Jurkat, Clone E6-1 (cell line): ENCODE measurements around the gene GIMAP5.
"Not testable (repeated sequence)": the region's sequence is repeated elsewhere in the genome, so short reads cannot be mapped to it uniquely, and the experiment has no call there.

Source experiments
- DNase-seq: peaks from one replicate; pipeline ENCODE4 v3.0.0-alpha.2; 2011; ENCODE audit warnings: low read depth, low spot score
- H3K4me3 ChIP-seq: 2 replicates; pipeline ENCODE4 v1.5.1; 2011; ENCODE audit warnings: mild to moderate bottlenecking, low read length, control low read depth, moderate library complexity

The GIMAP5 gene

DNA sequence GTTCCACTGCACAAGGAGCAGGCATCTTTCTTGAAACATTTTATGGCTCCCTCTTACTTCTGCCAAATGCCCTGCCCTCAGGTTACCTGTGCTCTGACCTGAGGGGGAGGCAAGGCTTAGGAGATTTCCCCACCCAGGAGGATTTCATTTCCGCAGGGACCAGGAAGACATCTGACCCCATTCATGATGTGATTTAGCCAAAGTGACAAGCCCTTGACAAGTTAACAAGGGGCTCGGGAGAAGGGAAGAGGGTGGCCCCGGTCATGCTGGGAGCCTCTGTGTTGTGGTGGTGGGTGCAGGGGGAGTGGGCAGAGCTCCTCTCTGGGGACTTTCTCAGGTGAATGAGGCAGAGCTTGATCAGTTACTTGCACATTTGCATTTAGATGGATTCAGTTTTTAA is 18.9 kb downstream of the GIMAP5 start:
- no peak overlapping the region for H3K4me3 ChIP-seq
- DNase-seq: no peak

DNA sequence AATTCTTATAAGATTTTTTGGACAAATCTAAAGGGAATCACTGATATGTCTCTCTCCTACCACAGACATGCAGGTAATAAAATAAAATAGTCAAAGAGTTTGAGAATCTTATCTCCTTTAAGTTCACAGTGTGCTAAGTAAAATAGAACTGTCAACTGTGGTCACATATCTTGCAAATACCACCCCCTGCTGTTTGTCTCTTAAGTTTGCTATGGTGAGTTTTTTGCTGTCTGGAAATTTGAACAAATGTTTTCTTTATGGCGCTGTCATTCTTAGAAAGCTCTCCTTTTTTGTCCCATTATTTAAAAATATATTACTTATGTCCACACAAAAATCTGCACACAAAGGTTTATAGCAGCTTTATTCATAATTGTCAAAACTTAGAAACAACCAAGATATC is 19.6 kb downstream of the GIMAP5 start:
- no peak overlapping the region for H3K4me3 ChIP-seq
- peak; percentile 79 for DNase-seq

- H3K4me3 ChIP-seq: no peak overlapping the region
- no peak for DNase-seq
Measured at GRCh38 chr7:150759479-150759878, 22.3 kb downstream of the GIMAP5 start.

DNA sequence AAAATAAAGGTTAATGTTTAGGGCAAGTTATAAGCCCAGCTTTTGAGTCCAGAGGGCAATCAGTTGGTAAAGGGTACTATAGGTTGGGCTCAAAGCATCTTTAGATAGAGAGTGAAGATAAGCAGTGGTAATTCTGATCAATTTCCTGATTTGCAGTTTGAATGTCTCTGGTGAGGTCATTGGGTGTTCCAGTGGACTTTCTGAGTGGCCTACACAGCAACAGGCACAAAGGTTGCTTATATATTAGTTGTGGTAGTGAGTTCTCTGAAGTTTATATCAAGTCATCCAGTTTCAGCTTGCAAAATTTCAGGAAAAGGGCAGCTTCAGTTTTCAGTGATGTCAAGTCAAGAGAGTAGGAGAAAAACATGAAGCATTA is 29.1 kb downstream of the GIMAP5 start:
- DNase-seq: no peak

DNA sequence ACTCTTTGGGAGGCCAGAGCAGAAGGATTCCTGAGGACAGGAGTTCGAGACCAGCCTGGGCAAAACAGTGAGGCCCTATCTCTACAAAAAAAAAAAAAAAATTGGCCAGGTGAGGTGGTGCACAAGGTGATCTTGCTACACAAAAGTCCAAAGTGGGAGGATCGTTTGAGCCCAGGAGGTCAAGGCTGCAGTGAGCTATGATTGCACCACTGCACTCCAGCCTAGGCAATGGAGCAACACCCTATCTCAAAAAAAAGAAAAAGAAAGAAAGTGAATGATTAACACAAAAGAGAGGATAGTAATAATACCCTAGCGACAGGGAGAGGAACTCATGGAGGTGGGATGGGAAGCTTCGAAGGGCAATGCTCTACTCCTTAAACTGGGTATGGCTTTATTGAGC is 32.5 kb downstream of the GIMAP5 start:
- no peak for DNase-seq

More for the DNA sequence above, 29.1 kb downstream of the GIMAP5 start:
- H3K4me3 ChIP-seq: no peak overlapping the region

DNA sequence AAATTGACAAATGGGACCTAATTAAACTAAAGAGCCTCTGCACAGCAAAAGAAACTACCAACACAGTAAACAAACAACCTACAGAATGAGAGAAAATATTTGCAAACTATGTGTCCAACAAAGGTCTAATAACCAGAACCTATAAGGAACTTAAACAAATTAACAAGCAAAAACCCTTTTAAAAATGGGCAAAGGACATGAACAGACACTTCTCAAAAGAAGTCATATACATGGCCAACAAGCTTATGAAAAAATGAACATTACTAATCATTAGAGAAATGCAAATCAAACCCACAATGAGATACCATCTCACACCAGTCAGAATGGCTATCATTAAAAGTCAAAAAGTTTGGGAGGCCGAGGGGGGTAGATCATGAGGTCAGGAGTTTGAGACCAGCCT is 36.9 kb downstream of the GIMAP5 start:
- not testable (repeated sequence) for H3K4me3 ChIP-seq, DNase-seq

More for the DNA sequence above, 32.5 kb downstream of the GIMAP5 start:
- no peak overlapping the region for H3K4me3 ChIP-seq

- H3K4me3 ChIP-seq: no peak overlapping the region
- peak; percentile 12 for DNase-seq
Measured at GRCh38 chr7:150778014-150778737, 41.0 kb downstream of the GIMAP5 start.

- peak; percentile 58 for DNase-seq
- H3K4me3 ChIP-seq: no peak overlapping the region
Measured at GRCh38 chr7:150778738-150779301, 41.6 kb downstream of the GIMAP5 start.

GRCh38 chr7:150780292-150780691 is 43.1 kb downstream of the GIMAP5 start:
- no peak for DNase-seq
- no peak overlapping the region for H3K4me3 ChIP-seq

GRCh38 chr7:150781103-150781502 is 43.9 kb downstream of the GIMAP5 start:
- no peak overlapping the region for H3K4me3 ChIP-seq
- DNase-seq: no peak

DNA sequence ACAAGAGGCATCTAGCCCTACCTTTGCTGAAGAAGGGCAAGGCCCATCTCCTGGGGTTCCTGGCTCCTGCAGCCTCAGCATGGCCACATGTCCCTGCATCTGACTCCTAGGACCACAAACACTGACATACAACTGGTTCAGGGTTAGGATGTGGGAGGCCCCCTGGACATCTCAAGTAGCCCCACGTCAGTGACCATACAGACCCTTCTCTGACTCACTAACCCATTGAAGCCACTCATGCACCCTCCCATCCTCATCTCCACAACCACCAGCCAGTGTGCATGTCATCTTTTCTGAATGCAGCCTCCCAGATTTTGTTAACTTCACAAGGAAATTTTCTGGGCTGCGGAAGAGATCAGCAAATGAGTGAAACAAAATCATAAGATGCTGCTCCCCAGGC is 44.7 kb downstream of the GIMAP5 start:
- DNase-seq: no peak
- no peak overlapping the region for H3K4me3 ChIP-seq

- no peak for DNase-seq
- H3K4me3 ChIP-seq: no peak overlapping the region
Measured at GRCh38 chr7:150784120-150784736, 47.0 kb downstream of the GIMAP5 start.

- DNase-seq: no peak
- H3K4me3 ChIP-seq: no peak overlapping the region
Measured at GRCh38 chr7:150784954-150785353, 47.7 kb downstream of the GIMAP5 start.

DNA sequence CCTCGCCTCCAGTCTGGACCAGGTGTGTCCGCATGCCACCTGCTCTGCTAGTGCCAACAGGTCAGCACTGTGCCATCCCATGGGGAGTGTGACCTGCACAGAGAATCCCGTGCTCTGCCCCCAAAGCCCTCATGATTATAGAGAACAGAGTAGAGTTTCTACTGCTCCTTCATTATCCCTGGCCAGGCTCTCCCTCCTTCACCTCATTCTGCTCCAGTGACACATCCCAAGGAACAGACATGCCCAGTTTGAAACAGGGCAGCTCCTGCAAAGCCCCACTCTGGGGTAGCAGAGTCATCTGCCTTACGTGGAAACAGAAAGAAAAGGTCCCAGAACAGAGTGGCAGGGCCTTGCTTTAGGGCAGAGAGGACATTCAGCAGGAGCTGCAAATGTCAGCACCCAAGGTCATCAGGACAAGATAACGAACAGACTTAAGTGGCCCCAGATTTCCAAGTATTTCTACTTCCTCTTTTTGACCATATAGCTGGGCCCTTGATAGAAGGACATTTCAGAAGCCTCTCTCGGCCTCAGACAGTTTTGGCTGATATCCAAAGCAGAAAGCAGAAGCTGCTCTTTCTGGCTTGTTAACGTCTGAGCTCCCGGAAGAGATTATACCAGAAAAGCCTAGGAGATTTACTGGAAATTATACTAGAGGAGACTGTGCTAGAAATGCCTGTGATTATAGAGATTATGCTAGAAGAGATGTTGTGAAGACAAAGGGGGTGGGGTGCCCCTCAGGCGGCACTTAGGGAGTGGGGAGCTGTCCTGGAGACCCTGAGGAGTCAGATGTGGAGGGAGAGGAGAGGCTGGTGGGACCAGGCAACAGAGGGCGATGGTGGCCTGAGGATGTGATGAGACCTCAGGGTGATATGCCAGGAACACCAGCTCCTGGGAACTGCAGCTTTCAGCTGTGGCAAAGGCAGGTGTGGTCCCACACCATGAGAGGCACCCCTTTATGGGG is 50.4 kb downstream of the GIMAP5 start:
- DNase-seq: no peak
- no peak overlapping the region for H3K4me3 ChIP-seq

DNA sequence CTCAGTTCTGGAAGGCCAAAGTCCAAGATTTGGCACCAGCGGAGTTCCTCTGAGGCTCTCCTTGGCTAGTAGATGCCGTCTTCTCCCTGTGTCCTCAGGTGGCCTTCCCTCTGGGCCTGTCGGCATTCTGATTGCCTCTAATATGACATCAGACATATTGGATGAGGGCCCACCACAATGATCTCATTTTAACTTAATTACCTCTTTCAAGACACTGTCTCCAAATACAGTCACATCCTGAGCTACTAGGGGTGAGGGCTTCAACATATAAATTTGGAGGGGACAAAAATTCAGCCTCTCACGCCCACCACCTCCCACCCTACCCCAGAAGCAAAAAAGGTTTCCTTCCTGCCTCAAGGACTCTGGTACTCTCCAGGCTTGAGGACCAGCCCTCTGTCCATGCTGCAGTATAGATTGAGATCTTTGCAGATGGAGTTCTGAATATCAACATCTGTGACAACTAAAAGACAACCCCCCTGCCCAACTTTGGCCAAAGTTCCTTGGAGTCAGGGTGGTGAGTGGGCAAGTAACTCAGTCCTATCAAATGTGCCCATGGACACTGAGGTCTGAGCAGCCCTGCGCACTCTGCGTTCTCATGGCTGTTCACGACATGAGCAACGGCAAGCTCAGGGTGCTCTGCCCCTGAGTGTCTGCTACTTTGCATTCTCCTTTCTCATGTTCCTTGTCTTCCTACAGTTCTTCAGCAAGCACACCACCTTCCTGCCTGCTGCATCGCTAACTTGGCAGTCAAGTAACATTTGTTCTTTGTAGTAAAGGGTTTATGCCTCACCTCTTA is 51.5 kb downstream of the GIMAP5 start:
- H3K4me3 ChIP-seq: no peak overlapping the region
- DNase-seq: no peak

DNA sequence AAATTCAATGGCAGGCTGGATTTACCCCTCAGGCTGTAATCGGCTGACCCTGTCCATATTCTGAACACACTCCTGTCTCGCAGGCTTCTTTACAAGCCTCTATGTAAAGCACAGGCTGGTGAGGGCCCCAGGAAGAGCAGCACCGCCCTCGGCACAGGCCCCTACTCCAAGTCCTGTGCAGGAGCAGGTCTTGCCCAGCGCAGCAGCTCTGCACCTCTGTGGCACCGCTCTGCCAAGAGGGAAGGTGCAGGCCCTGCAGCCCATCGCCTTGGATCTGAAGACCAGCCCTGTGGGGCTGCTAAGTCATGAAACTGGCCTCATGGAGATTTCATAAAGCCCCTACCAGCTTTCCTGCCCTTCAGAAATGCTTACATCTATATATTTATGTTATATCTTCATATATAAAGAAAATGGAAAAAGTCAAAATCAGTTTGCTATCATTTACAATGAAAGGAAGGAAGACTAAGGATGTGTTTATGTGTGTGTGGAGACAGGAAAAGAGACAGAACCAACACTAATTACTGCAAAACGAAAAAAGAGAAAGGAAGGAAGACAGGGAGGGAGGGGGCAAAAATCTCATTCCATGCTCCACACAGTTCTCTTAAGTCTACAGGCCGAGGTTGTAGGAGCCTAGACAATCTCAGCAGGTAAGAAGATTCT is 53.3 kb downstream of the GIMAP5 start:
- H3K4me3 ChIP-seq: no peak overlapping the region
- DNase-seq: no peak

DNA sequence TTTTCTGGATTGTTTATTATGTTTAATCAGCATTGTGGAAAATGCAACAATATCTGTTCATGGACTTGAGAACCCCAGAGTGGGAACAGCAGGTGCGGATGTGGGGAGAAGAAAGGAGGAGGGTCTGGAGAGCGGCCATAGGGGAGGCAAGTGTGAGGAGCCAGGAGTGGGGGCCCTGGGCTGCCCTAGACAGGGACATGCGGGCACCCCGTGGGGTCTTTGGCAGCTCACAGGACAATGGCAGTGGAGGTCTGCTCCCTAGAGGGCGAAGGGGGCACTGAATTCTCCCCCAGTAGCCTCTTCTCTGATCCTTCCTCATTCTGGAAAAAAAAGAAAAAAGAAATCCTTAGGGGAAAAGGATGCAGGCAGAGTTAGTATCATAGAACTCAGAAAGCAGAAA is 54.1 kb downstream of the GIMAP5 start:
- no peak overlapping the region for H3K4me3 ChIP-seq
- no peak for DNase-seq

- DNase-seq: no peak
Measured at GRCh38 chr7:150791746-150792452, 54.7 kb downstream of the GIMAP5 start.

More at GRCh38 chr7:150791746-150792452, 54.7 kb downstream of the GIMAP5 start:
- H3K4me3 ChIP-seq: no peak overlapping the region
